ENCODE data around the gene GREB1L. TPM values are rescaled to one million over a fixed set of nuclear protein-coding genes. Genes with fewer than 3 reads are reported as not detected.

Gene GREB1L
- total RNA-seq, 2 donors from 2014 or later = 3.1 to 3.9 TPM

DNA sequence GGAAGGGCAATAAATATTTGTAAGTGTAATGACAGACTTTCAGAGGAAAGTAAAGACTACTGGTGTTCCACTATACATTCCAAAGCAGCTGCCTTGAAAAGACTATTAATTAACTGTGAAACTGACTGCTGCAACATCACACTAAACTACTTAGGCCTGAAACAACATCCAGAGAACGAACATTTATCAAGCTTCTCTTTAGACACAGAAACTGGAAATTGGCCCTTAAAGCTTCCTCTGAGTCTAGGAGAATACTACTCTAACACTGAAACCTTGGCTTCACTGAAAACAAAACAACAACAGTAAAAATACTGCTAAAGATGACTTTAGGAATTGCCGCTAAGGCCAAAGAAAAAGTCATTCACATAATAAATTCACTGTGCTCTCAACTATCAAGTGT, 283.9 kb downstream of the GREB1L start:
- H3K9ac ChIP-seq (ENCODE audit: extremely low read depth, low read length, poor library complexity, severe bottlenecking) = no peak overlapping the region
- peaks cover 32% of the 10 kb centered on the region for H3K4me1 Mint-ChIP-seq
- no peak for DNase-seq
- no peaks in the 10 kb centered on the region for H3K27me3 ChIP-seq (ENCODE audit: control insufficient read depth, insufficient read depth, low read length, poor library complexity, severe bottlenecking)
- H3K27me3 Mint-ChIP-seq (ENCODE audit: insufficient read depth) = no peaks in the 10 kb centered on the region
- H3K4me3 Mint-ChIP-seq = no peak overlapping the region
- TF ChIP-seq, protein P1, sequence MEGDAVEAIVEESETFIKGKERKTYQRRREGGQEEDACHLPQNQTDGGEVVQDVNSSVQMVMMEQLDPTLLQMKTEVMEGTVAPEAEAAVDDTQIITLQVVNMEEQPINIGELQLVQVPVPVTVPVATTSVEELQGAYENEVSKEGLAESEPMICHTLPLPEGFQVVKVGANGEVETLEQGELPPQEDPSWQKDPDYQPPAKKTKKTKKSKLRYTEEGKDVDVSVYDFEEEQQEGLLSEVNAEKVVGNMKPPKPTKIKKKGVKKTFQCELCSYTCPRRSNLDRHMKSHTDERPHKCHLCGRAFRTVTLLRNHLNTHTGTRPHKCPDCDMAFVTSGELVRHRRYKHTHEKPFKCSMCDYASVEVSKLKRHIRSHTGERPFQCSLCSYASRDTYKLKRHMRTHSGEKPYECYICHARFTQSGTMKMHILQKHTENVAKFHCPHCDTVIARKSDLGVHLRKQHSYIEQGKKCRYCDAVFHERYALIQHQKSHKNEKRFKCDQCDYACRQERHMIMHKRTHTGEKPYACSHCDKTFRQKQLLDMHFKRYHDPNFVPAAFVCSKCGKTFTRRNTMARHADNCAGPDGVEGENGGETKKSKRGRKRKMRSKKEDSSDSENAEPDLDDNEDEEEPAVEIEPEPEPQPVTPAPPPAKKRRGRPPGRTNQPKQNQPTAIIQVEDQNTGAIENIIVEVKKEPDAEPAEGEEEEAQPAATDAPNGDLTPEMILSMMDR (conservative IDR thresholded peaks at IDR 0.05) = no peak
- no peaks in the 10 kb centered on the region for H3K9me3 Mint-ChIP-seq
- peaks cover 65% of the 10 kb centered on the region for H3K36me3 ChIP-seq (ENCODE audit: control insufficient read depth, insufficient read depth, low read length)
- no peak overlapping the region for H3K27ac Mint-ChIP-seq
- no peaks in the 10 kb centered on the region for H3K9me3 ChIP-seq (ENCODE audit: control insufficient read depth, low read length)
- peaks cover 42% of the 10 kb centered on the region for H3K36me3 Mint-ChIP-seq (ENCODE audit: low read depth)
- H3K27ac ChIP-seq (ENCODE audit: low read depth, low read length) = no peak overlapping the region
- WGBS, 2 experiments (ENCODE audit: insufficient coverage in 1 of 2, insufficient read length in 1 of 2) = 80 to 98% methylated on average over 1 to 2 of the region's 2 CpGs
- H3K4me1 ChIP-seq (ENCODE audit: control insufficient read depth, insufficient read depth, low read length) = peaks cover 6% of the 10 kb centered on the region
- no peak overlapping the region for H3K4me3 ChIP-seq (ENCODE audit: low read length)

DNA sequence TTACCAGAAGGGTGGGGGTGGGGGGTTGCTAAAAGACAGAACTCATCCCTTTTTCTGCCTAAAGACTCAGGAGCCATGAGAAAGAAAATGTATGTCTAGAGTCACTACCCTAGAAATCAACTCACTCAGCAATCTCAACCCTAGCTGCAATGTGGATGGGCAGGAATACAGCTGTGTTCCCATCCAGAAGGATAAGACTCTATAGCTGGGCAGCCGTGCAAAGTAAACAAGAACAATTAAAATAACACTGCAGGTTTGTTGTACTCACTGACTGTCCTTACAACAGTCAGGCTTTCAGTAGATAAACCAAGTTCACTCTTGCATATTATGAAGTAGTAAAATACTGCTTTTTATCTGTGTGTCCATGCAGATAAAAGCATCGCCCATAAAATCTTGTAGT, 284.4 kb downstream of the GREB1L start:
- Histone ChIP-seq H3K27ac (ENCODE audit: low read depth, low read length) (no peak overlapping the region), H3K9me3 (ENCODE audit: control insufficient read depth, low read length) (no peaks in the 10 kb centered on the region), H3K4me1 (ENCODE audit: control insufficient read depth, insufficient read depth, low read length) (peaks cover 6% of the 10 kb centered on the region), H3K9ac (ENCODE audit: extremely low read depth, low read length, poor library complexity, severe bottlenecking) (no peak overlapping the region), H3K36me3 (ENCODE audit: control insufficient read depth, insufficient read depth, low read length) (peaks cover 70% of the 10 kb centered on the region), H3K4me3 (ENCODE audit: low read length) (no peak overlapping the region), H3K27me3 (ENCODE audit: control insufficient read depth, insufficient read depth, low read length, poor library complexity, severe bottlenecking) (no peaks in the 10 kb centered on the region)
- Mint-ChIP-seq H3K27me3 (ENCODE audit: insufficient read depth) (no peaks in the 10 kb centered on the region), H3K4me3 (no peak overlapping the region), H3K36me3 (ENCODE audit: low read depth) (peaks cover 43% of the 10 kb centered on the region), H3K4me1 (peaks cover 32% of the 10 kb centered on the region), H3K27ac (no peak overlapping the region), H3K9me3 (no peaks in the 10 kb centered on the region)
- no peak for DNase-seq
- TF ChIP-seq, protein P1 (conservative IDR thresholded peaks at IDR 0.05) = no peak
- WGBS, 2 experiments (ENCODE audit: insufficient coverage in 1 of 2, insufficient read length in 1 of 2) = 100% methylated on average over 2 of the region's 2 CpGs; no CpG with 5 or more reads in 1 of the 2 experiments

DNA sequence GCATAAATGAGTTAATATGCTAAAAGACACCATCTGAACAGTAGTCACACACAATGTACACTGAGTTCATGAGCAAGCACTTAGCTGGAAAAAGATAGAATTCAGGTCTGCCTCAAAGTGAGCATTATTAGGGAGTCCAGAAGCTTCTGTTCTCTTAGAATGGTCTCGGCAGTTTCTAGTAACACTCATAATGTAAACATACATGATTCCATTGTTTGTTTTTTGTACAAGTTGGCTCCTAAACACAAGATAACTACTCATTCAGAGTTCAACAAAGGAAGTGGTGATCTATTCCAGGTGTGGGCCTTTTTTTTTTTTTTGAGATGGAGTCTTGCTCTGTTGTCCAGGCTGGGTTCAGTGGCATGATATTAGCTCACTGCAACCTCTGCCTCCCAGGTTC, 292.3 kb downstream of the GREB1L start:
- Mint-ChIP-seq H3K27ac (no peak overlapping the region), H3K36me3 (ENCODE audit: low read depth) (peaks cover 67% of the 10 kb centered on the region), H3K4me3 (no peak overlapping the region), H3K27me3 (ENCODE audit: insufficient read depth) (no peaks in the 10 kb centered on the region), H3K9me3 (no peaks in the 10 kb centered on the region), H3K4me1 (no peaks in the 10 kb centered on the region)
- Histone ChIP-seq H3K27ac (ENCODE audit: low read depth, low read length) (no peak overlapping the region), H3K36me3 (ENCODE audit: control insufficient read depth, insufficient read depth, low read length) (peaks cover 91% of the 10 kb centered on the region), H3K4me1 (ENCODE audit: control insufficient read depth, insufficient read depth, low read length) (no peaks in the 10 kb centered on the region), H3K9me3 (ENCODE audit: control insufficient read depth, low read length) (no peaks in the 10 kb centered on the region), H3K9ac (ENCODE audit: extremely low read depth, low read length, poor library complexity, severe bottlenecking) (no peak overlapping the region), H3K27me3 (ENCODE audit: control insufficient read depth, insufficient read depth, low read length, poor library complexity, severe bottlenecking) (no peaks in the 10 kb centered on the region), H3K4me3 (ENCODE audit: low read length) (no peak overlapping the region)
- WGBS, 2 experiments (ENCODE audit: insufficient coverage in 1 of 2, insufficient read length in 1 of 2) = 89 to 100% methylated on average over 1 of the region's 1 CpG
- no peak for DNase-seq
- TF ChIP-seq, protein P1 (conservative IDR thresholded peaks at IDR 0.05) = no peak
